Nephron progenitor cell (in vitro differentiated cells): ENCODE results near the gene USP49.

Source experiments
- DNase-seq: peaks from one replicate; pipeline ENCODE4 v3.0.0; 2021
- H3K27ac Mint-ChIP-seq: 2 replicates; pipeline ENCODE4 v1.8.0; 2021; ENCODE audit warnings: mild to moderate bottlenecking, moderate library complexity, mixed read lengths
- H3K27me3 Mint-ChIP-seq: 2 replicates; pipeline ENCODE4 v1.8.0; 2021; ENCODE audit warnings: mild to moderate bottlenecking, low read depth, mixed read lengths; ENCODE audit not compliant: poor library complexity
- H3K36me3 Mint-ChIP-seq: 2 replicates; pipeline ENCODE4 v1.8.0; 2021; ENCODE audit warnings: low read depth, mixed read lengths
- H3K4me1 Mint-ChIP-seq: 2 replicates; pipeline ENCODE4 v1.8.0; 2021; ENCODE audit warnings: mixed read lengths
- H3K4me3 Mint-ChIP-seq: 2 replicates; pipeline ENCODE4 v1.8.0; 2021; ENCODE audit warnings: mild to moderate bottlenecking, moderate library complexity, mixed read lengths
- H3K9me3 Mint-ChIP-seq: 2 replicates; pipeline ENCODE4 v1.8.0; 2021; ENCODE audit warnings: mild to moderate bottlenecking, moderate library complexity, mixed read lengths
- CTCF ChIP-seq: fragments of 200-600 bp; sonication (generic); IDR thresholded peaks from 2 replicates; pipeline ENCODE4 v1.5.0; 2021; ENCODE audit warnings: antibody characterized with exemption

Gene USP49

GRCh38 chr6:41744236-41744787 lies 150.9 kb downstream of the USP49 start:
- DNase-seq = no peak
- Mint-ChIP-seq H3K27ac (no peak overlapping the region), H3K27me3 (peaks cover 18% of the 10 kb centered on the region), H3K4me3 (no peak overlapping the region), H3K9me3 (no peaks in the 10 kb centered on the region), H3K4me1 (peaks cover 12% of the 10 kb centered on the region), H3K36me3 (no peaks in the 10 kb centered on the region)
- TF ChIP-seq CTCF = no peak

GRCh38 chr6:41743406-41744235 lies 151.6 kb downstream of the USP49 start:
- Mint-ChIP-seq H3K4me1 (peaks cover 12% of the 10 kb centered on the region), H3K4me3 (no peak overlapping the region), H3K27me3 (peaks cover 15% of the 10 kb centered on the region), H3K36me3 (no peaks in the 10 kb centered on the region), H3K27ac (no peak overlapping the region), H3K9me3 (no peaks in the 10 kb centered on the region)
- no peak for TF ChIP-seq CTCF
- no peak for DNase-seq

- no peaks in the 10 kb centered on the region for H3K36me3 Mint-ChIP-seq
- peaks cover 12% of the 10 kb centered on the region for H3K4me1 Mint-ChIP-seq
- no peak overlapping the region for H3K4me3 Mint-ChIP-seq
- TF ChIP-seq CTCF = no peak
- no peak overlapping the region for H3K27ac Mint-ChIP-seq
- H3K27me3 Mint-ChIP-seq = peaks cover 11% of the 10 kb centered on the region
- no peak for DNase-seq
- no peaks in the 10 kb centered on the region for H3K9me3 Mint-ChIP-seq
These were observed 153.3 kb downstream of the USP49 start for GRCh38 chr6:41741625-41742490.

- Mint-ChIP-seq H3K27me3 (peaks cover 8% of the 10 kb centered on the region), H3K36me3 (no peaks in the 10 kb centered on the region), H3K4me3 (no peak overlapping the region), H3K9me3 (no peaks in the 10 kb centered on the region), H3K27ac (no peak overlapping the region), H3K4me1 (peaks cover 25% of the 10 kb centered on the region)
- DNase-seq = no peak
- TF ChIP-seq CTCF = no peak
These were observed 154.6 kb downstream of the USP49 start for GRCh38 chr6:41740366-41741162.
